ENCODE results near the gene PDILT. TPM values are rescaled to one million over a fixed set of nuclear protein-coding genes. Genes with fewer than 3 reads are reported as not detected.

The PDILT gene
- total and polyA plus RNA-seq, 2 of the 8 experiments (the other 6 are each of a cell fraction or from before 2014, with no cell fraction given) = not detected

- 89% methylated on average over 6 of the region's 6 CpGs; no CpG with 5 or more reads in 1 of the 2 experiments for WGBS, 2 experiments (ENCODE audit: extremely low coverage in 1 of 2, insufficient coverage in 1 of 2, insufficient read length in 1 of 2, insufficient replicate concordance in 2 of 2, low coverage in 1 of 2, low lambda C conversion rate in 2 of 2, missing lambda C conversion rate in 1 of 2)
- Histone ChIP-seq H3K79me2 (ENCODE audit: control insufficient read depth in 1 of 2, insufficient read depth in 2 of 2, low read length in 2 of 2) (no peaks in the 10 kb centered on the region), H3K4me1 (replicated peaks in 1 of 4; ENCODE audit: control insufficient read depth in 3 of 4, insufficient read depth in 4 of 4, low read length in 3 of 4) (no peaks in the 10 kb centered on the region), H3K56ac (replicated peaks; ENCODE audit: insufficient read length, low read depth, low read length) (no peak overlapping the region), H4K8ac (ENCODE audit: extremely low read depth, insufficient read depth, low read length) (no peak overlapping the region), H3K9ac (replicated peaks in 1 of 4; ENCODE audit: extremely low read depth in 1 of 4, low read depth in 3 of 4, low read length in 3 of 4) (no peak overlapping the region), H2BK5ac (ENCODE audit: low read depth, low read length) (no peak overlapping the region), H2BK120ac (replicated peaks; ENCODE audit: low read depth, low read length) (no peak overlapping the region), H3K4me3 (ENCODE audit: extremely low read depth in 1 of 4, insufficient read depth in 2 of 4, low read depth in 3 of 4, low read length in 4 of 4) (no peak overlapping the region), H3K4ac (replicated peaks; ENCODE audit: insufficient read length, low read depth, low read length) (no peak overlapping the region), H2BK12ac (ENCODE audit: low read depth, low read length) (no peak overlapping the region), H3K23me2 (ENCODE audit: low read depth, low read length) (no peaks in the 10 kb centered on the region), H2BK20ac (ENCODE audit: low read length) (no peak overlapping the region), H4K20me1 (replicated peaks in 1 of 2; ENCODE audit: control insufficient read depth in 1 of 2, insufficient read depth in 2 of 2, low read length in 2 of 2) (peaks cover 0 to 2% of the 10 kb centered on the region in 2 experiments), H2AK5ac (ENCODE audit: low read depth, low read length) (no peak overlapping the region), H3K79me1 (ENCODE audit: low read depth, low read length) (no peaks in the 10 kb centered on the region), H4K5ac (ENCODE audit: insufficient read length, low read depth, low read length) (no peak overlapping the region), H2BK15ac (ENCODE audit: low read length) (no peak overlapping the region), H2AFZ (ENCODE audit: low read length) (no peak overlapping the region), H4K91ac (replicated peaks; ENCODE audit: insufficient read length, low read length) (no peak overlapping the region), H3K27me3 (replicated peaks in 1 of 4; ENCODE audit: control insufficient read depth in 3 of 4, extremely low read depth in 1 of 4, insufficient read depth in 3 of 4, low read length in 3 of 4) (no peaks in the 10 kb centered on the region), H3K9me3 (ENCODE audit: insufficient read depth in 2 of 2, low read depth in 1 of 2, low read length in 1 of 2) (peaks cover 0 to 2% of the 10 kb centered on the region in 2 experiments; a peak in 1 of 4 replicates), H3K27ac (ENCODE audit: low read depth, low read length) (no peak overlapping the region), H3K36me3 (ENCODE audit: control insufficient read depth in 2 of 4, insufficient read depth in 4 of 4, low read length in 3 of 4) (no peaks in the 10 kb centered on the region), H3K23ac (ENCODE audit: insufficient read length) (no peak overlapping the region), H3K18ac (ENCODE audit: extremely low read depth, low read length) (no peak overlapping the region), H3K4me2 (ENCODE audit: insufficient read depth in 1 of 2, low read depth in 2 of 2, low read length in 2 of 2) (no peak overlapping the region), H3K14ac (ENCODE audit: insufficient read length) (no peak overlapping the region)
- DNase-seq (ENCODE audit: low read depth in 1 of 2, low spot score in 2 of 2) (no peak), FAIRE-seq (no peak)
- ChIA-PET CTCF (ENCODE audit: partially characterized antibody) (interaction anchor here (0.6 to 3.3 kb wide), 8 partner anchors 9 to 409 kb away, joined by 3 to 12 read pairs (median 6); no protein-coding TSS in a partner anchor), POLR2A (ENCODE audit: partially characterized antibody) (no interaction called here)
- TF ChIP-seq KDM1A (IDR thresholded peaks at IDR 0.05; ENCODE audit: borderline replicate concordance, low read length) (no peak), SIX5 (IDR thresholded peaks at IDR 0.05; ENCODE audit: low read depth, low read length) (no peak)
These were observed 94.8 kb downstream of the PDILT start for GRCh38 chr16:20309786-20310185.

Measured in H1 (cell line).